ENCODE data around the gene CLEC16A.

DNA sequence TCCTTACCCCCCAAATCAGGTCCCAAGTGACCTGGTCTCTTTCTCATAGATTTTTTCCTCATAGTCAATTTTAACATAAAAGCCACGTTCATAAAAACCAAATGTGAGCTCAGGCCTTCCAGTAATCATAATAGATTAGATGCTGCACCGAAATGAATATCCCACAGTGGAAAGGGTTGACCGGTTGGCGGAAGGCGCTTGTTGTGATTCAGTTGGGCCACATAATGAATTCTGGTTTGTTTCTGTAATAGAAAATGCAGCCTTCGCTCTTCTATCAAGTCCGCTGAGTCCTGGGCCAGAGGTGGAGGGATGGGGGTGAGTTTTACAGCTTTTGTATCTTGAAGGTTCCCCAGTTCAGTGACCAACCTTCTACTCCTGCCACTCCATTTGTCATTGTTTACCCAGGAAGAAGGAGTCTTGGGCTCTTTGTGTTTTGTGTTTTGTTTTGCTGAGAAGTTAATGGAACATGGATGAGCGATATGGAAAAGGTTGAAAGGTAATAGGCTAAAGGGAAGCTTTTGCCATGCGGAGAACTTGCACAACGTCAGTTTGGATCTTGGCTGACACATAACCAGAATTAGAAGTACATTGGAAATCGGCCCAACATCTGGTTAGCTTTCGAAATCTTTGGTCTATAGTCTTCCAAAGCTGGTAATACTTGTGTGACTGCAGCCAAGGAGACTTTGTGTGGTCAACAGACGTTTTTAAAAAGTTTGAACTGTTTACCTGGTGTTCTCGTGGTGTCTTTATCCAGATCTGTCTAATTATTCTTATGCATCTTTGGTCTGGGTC lies 89.5 kb downstream of the CLEC16A start:
- TF ChIP-seq, protein P1, sequence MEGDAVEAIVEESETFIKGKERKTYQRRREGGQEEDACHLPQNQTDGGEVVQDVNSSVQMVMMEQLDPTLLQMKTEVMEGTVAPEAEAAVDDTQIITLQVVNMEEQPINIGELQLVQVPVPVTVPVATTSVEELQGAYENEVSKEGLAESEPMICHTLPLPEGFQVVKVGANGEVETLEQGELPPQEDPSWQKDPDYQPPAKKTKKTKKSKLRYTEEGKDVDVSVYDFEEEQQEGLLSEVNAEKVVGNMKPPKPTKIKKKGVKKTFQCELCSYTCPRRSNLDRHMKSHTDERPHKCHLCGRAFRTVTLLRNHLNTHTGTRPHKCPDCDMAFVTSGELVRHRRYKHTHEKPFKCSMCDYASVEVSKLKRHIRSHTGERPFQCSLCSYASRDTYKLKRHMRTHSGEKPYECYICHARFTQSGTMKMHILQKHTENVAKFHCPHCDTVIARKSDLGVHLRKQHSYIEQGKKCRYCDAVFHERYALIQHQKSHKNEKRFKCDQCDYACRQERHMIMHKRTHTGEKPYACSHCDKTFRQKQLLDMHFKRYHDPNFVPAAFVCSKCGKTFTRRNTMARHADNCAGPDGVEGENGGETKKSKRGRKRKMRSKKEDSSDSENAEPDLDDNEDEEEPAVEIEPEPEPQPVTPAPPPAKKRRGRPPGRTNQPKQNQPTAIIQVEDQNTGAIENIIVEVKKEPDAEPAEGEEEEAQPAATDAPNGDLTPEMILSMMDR (IDR thresholded peaks at IDR 0.05), result no peak
- no peak for TF ChIP-seq EZH2phosphoT487 (IDR thresholded peaks at IDR 0.05)
